ENCODE data around the gene BUD31.

BUD31 gene

DNA sequence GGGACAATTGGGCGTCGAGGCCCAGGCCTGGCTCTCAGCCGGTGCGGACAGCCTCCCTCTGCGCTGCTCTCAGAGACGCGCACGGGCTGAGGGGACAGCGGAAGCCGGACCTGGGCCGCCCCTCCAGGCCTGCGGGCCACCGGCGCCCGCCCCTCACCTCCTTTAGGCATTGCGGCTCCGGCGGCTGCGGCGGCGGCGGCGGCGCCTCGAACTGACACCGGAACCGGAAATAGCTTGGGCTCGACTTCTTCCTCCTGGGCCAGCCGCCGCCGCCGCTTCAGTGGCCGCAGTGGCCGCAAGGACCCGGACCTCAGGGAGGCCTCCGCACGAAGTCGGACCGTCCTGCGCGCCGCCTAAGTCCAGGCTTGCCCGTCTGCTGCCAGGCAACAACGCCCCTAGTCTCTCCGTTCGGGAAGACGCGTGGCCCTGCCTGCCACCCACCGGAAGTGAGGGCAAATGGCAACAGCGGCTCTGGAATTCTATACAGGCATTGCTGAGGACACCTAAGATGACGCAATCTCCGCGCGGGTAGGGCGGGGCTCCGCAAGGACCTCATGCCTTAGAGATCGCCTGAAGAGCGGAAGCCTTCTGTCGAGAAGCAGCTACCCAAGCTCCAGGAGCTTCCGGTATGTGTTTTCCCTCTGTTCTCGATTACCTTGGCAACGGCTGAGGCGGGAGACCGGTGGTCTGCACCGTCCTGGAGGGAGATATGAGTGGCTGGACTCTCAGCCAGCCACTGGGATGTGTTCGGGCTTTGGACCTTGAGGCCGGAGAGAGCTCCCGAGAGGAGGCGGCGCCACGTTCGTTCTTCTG lies at the start of gene BUD31, which contains the start of gene PDAP1:
Gene BUD31, plus strand, starts transcription at position 591 of the 813 bp plus-strand sequence. CDS start 2,124 bp downstream, outside the sequence.
Gene PDAP1, minus strand, starts transcription at position 219 of the 813 bp plus-strand sequence. Its CDS starts 49 bp downstream, at position 170.
- Histone ChIP-seq H3K4me3 (peak within 1 kb of the TSS; percentile 96), H3K27ac (peak within 1 kb of the TSS; percentile 99), H3K9ac (ENCODE audit: insufficient read length) (peak within 1 kb of the TSS; percentile 100), H3K36me3 (ENCODE audit: insufficient read depth, low read length) (peaks cover 48% of the 10 kb centered on the region), H3K9me3 (ENCODE audit: low read depth, low read length) (no peaks in the 10 kb centered on the region)
- TF ChIP-seq FOXP2 (optimal IDR thresholded peaks at IDR 0.05; ENCODE audit: control extremely low read depth, extremely low read length, insufficient read depth) (peak; percentile 59), POLR2AphosphoS5 (IDR thresholded peaks at IDR 0.05; ENCODE audit: borderline replicate concordance, low read depth, low read length) (peak; percentile 95), EZH2 (IDR thresholded peaks at IDR 0.05) (no peak)
- peak; percentile 96 for DNase-seq (ENCODE audit: low read depth, low spot score)

- H3K9ac ChIP-seq (ENCODE audit: insufficient read length) = no peak overlapping the region
- H3K27ac ChIP-seq = no peak overlapping the region
- TF ChIP-seq FOXP2 (optimal IDR thresholded peaks at IDR 0.05; ENCODE audit: control extremely low read depth, extremely low read length, insufficient read depth) = no peak
- no peak for TF ChIP-seq EZH2 (IDR thresholded peaks at IDR 0.05)
- no peak for TF ChIP-seq POLR2AphosphoS5 (IDR thresholded peaks at IDR 0.05; ENCODE audit: borderline replicate concordance, low read depth, low read length)
- no peaks in the 10 kb centered on the region for H3K9me3 ChIP-seq (ENCODE audit: low read depth, low read length)
- H3K4me3 ChIP-seq = no peak overlapping the region
- no peak for DNase-seq (ENCODE audit: low read depth, low spot score)
- peaks cover 76% of the 10 kb centered on the region for H3K36me3 ChIP-seq (ENCODE audit: insufficient read depth, low read length)
Measured at GRCh38 chr7:99359465-99360154, 49.2 kb upstream of the BUD31 start.

DNA sequence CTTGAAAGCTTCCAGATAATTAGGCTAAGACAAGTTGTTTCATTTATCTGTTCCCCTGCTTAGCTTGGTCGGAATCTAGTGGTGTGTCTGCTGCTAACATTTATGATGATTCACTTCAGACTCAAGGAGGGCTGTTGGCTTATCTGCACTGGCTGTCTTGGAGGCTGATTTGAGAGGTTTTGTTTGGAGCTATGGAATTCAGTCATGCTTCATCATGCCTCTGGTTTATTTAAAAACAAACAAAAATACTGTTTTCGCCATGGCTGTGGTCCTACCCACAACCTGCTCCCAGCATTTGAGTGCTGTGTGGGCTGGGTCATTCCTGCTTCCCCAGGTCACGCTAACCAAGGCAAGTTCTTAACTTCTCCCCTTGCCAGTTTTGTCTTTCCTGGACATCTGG lies 46.0 kb upstream of the BUD31 start:
- DNase-seq (ENCODE audit: low read depth, low spot score) = no peak
- Histone ChIP-seq H3K4me3 (no peak overlapping the region), H3K9ac (ENCODE audit: insufficient read length) (no peak overlapping the region), H3K36me3 (ENCODE audit: insufficient read depth, low read length) (peaks cover 78% of the 10 kb centered on the region), H3K9me3 (ENCODE audit: low read depth, low read length) (no peaks in the 10 kb centered on the region), H3K27ac (peak overlapping the region; percentile 8; the same call in 1 of the 2 replicates)
- TF ChIP-seq POLR2AphosphoS5 (IDR thresholded peaks at IDR 0.05; ENCODE audit: borderline replicate concordance, low read depth, low read length) (no peak), FOXP2 (optimal IDR thresholded peaks at IDR 0.05; ENCODE audit: control extremely low read depth, extremely low read length, insufficient read depth) (no peak), EZH2 (IDR thresholded peaks at IDR 0.05) (no peak)

DNA sequence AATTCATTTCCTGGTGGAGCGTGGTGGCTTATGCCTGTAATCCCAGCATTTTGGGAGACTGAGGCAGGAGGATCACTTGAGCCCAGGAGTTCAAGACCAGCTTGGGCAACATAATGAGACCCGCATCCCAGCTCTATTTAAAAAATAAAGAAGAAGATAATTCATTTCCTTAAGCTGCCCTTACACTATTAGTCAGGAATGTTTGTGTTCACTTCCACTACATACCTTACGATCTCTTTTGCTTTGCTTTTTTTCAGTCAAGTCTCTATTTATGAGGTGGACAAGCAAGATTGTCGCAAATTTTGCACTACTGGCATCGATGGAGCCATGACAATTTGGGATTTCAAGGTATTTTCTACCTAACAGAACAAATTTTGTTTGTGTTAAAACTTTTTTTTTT lies 45.5 kb upstream of the BUD31 start:
- no peak overlapping the region for H3K27ac ChIP-seq
- peaks cover 74% of the 10 kb centered on the region for H3K36me3 ChIP-seq (ENCODE audit: insufficient read depth, low read length)
- no peak overlapping the region for H3K4me3 ChIP-seq
- TF ChIP-seq FOXP2 (optimal IDR thresholded peaks at IDR 0.05; ENCODE audit: control extremely low read depth, extremely low read length, insufficient read depth) (no peak), EZH2 (IDR thresholded peaks at IDR 0.05) (no peak)
- no peak overlapping the region for H3K9ac ChIP-seq (ENCODE audit: insufficient read length)
- H3K9me3 ChIP-seq (ENCODE audit: low read depth, low read length) = no peaks in the 10 kb centered on the region
- DNase-seq (ENCODE audit: low read depth, low spot score) = no peak

DNA sequence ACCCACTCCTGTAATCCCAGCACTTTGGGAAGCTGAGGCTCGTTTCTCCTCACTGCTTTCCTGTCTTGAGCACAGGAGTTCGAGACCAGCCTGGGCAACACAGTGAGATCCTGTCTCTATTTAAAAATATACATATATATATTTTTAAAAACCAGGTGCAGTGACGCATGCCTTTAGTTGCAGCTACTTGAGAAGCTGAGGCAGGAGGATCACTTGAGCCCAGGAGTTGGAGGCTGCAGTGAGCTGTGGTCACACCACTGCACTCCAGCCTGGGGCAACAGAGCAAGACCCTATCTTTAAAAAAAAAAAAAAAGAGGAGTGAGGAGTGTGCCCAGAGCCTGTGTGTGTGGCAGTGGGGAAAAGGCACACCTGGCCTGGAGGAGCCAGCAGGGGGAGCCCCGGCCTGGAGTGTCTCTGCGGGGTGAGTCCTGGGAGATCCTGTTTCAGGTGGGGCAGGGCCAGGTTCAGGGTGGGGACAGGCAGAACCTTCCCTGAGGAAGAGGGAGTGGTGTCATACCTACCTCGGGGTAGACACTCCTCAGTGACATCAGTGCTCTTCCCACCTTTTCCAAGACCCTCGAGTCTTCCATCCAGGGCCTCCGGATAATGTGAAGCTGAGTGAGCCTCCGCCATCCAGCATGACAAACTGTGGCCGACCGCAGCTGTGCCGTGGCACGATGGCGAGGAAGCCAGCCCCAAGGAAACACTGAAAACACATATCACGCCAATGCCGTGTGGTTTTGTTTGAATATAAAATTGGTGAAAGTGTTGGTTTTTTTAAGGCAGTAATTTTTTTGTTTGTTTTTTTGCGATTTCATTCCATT lies 43.2 kb upstream of the BUD31 start:
- Histone ChIP-seq H3K9me3 (ENCODE audit: low read depth, low read length) (no peaks in the 10 kb centered on the region), H3K36me3 (ENCODE audit: insufficient read depth, low read length) (peaks cover 57% of the 10 kb centered on the region), H3K4me3 (no peak overlapping the region), H3K27ac (no peak overlapping the region), H3K9ac (ENCODE audit: insufficient read length) (no peak overlapping the region)
- TF ChIP-seq FOXP2 (optimal IDR thresholded peaks at IDR 0.05; ENCODE audit: control extremely low read depth, extremely low read length, insufficient read depth) = no peak
- no peak for TF ChIP-seq POLR2AphosphoS5 (IDR thresholded peaks at IDR 0.05; ENCODE audit: borderline replicate concordance, low read depth, low read length)
- no peak for TF ChIP-seq EZH2 (IDR thresholded peaks at IDR 0.05)
- DNase-seq (ENCODE audit: low read depth, low spot score) = no peak

- DNase-seq (ENCODE audit: low read depth, low spot score) = no peak
- Histone ChIP-seq H3K9me3 (ENCODE audit: low read depth, low read length) (no peaks in the 10 kb centered on the region), H3K4me3 (no peak overlapping the region), H3K27ac (no peak overlapping the region), H3K9ac (ENCODE audit: insufficient read length) (no peak overlapping the region), H3K36me3 (ENCODE audit: insufficient read depth, low read length) (peaks cover 46% of the 10 kb centered on the region)
- no peak for TF ChIP-seq POLR2AphosphoS5 (IDR thresholded peaks at IDR 0.05; ENCODE audit: borderline replicate concordance, low read depth, low read length)
Measured at GRCh38 chr7:99366646-99367045, 42.1 kb upstream of the BUD31 start.

- Histone ChIP-seq H3K36me3 (ENCODE audit: insufficient read depth, low read length) (peaks cover 29% of the 10 kb centered on the region), H3K9me3 (ENCODE audit: low read depth, low read length) (no peaks in the 10 kb centered on the region), H3K4me3 (no peak overlapping the region), H3K27ac (peak overlapping the region; percentile 44; the same call in 1 of the 2 replicates), H3K9ac (ENCODE audit: insufficient read length) (no peak overlapping the region)
- no peak for DNase-seq (ENCODE audit: low read depth, low spot score)
- TF ChIP-seq FOXP2 (optimal IDR thresholded peaks at IDR 0.05; ENCODE audit: control extremely low read depth, extremely low read length, insufficient read depth) (no peak), EZH2 (IDR thresholded peaks at IDR 0.05) (no peak)
Measured at GRCh38 chr7:99368750-99369389, 39.9 kb upstream of the BUD31 start.

Data from SK-N-MC (cell line).